Measurements from ENCODE around the gene GFM2.
A peak's percentile ranks its signal among the peaks of the same experiment; 100 is the strongest.
"Not testable (repeated sequence)": the region's sequence is repeated elsewhere in the genome, so short reads cannot be mapped to it uniquely, and the experiment has no call there.

GFM2 gene

GRCh38 chr5:74766849-74767578 lies at the start of gene GFM2, which contains the start of gene NSA2:
Gene GFM2 (minus strand): TSS chr5:74767117. CDS start chr5:74763742, 3,375 bp downstream.
Gene NSA2 (plus strand): TSS chr5:74767249. CDS start chr5:74767361, 112 bp downstream.
- peak; percentile 85 for DNase-seq (ENCODE audit: low spot score)

- DNase-seq (ENCODE audit: low spot score), result no peak
Measured at GRCh38 chr5:74810915-74811314, 44.0 kb upstream of the GFM2 start.

GRCh38 chr5:74801941-74802340 lies 35.0 kb upstream of the GFM2 start:
- DNase-seq (ENCODE audit: low spot score), result no peak

GRCh38 chr5:74801197-74801596 lies 34.3 kb upstream of the GFM2 start:
- no peak for DNase-seq (ENCODE audit: low spot score)

- no peak for DNase-seq (ENCODE audit: low spot score)
Measured at GRCh38 chr5:74798977-74799911, 32.3 kb upstream of the GFM2 start.

GRCh38 chr5:74791669-74792068 lies 24.8 kb upstream of the GFM2 start:
- not testable (repeated sequence) for DNase-seq (ENCODE audit: low spot score)

- no peak for DNase-seq (ENCODE audit: low spot score)
Measured at GRCh38 chr5:74787424-74787823, 20.5 kb upstream of the GFM2 start.

GRCh38 chr5:74786851-74787250 lies 19.9 kb upstream of the GFM2 start:
- DNase-seq (ENCODE audit: low spot score), result no peak

GRCh38 chr5:74778609-74779008 lies 11.7 kb upstream of the GFM2 start:
- DNase-seq (ENCODE audit: low spot score), result no peak

GRCh38 chr5:74772359-74772758 lies 5.4 kb upstream of the GFM2 start:
- no peak for DNase-seq (ENCODE audit: low spot score)

GRCh38 chr5:74767579-74767913 lies 629 bp upstream of the GFM2 start:
- DNase-seq (ENCODE audit: low spot score), result peak; percentile 43

- peak; percentile 50 for DNase-seq (ENCODE audit: low spot score)
Measured at GRCh38 chr5:74766418-74766848, 484 bp downstream of the GFM2 start.

GRCh38 chr5:74765929-74766328 lies 988 bp downstream of the GFM2 start:
- DNase-seq (ENCODE audit: low spot score), result no peak

GRCh38 chr5:74765201-74765600 lies 1.7 kb downstream of the GFM2 start:
- DNase-seq (ENCODE audit: low spot score), result no peak

GRCh38 chr5:74763504-74763903 lies 3.4 kb downstream of the GFM2 start:
- no peak for DNase-seq (ENCODE audit: low spot score)

- no peak for DNase-seq (ENCODE audit: low spot score)
Measured at GRCh38 chr5:74762599-74762998, 4.3 kb downstream of the GFM2 start.

- DNase-seq (ENCODE audit: low spot score), result no peak
Measured at GRCh38 chr5:74761241-74761640, 5.7 kb downstream of the GFM2 start.

- DNase-seq (ENCODE audit: low spot score), result not testable (repeated sequence)
Measured at GRCh38 chr5:74748742-74749141, 18.2 kb downstream of the GFM2 start.

GRCh38 chr5:74738406-74738805 lies 28.5 kb downstream of the GFM2 start:
- DNase-seq (ENCODE audit: low spot score), result no peak

GRCh38 chr5:74736759-74737158 lies 30.2 kb downstream of the GFM2 start:
- no peak for DNase-seq (ENCODE audit: low spot score)

- DNase-seq (ENCODE audit: low spot score), result no peak
Measured at GRCh38 chr5:74725331-74725730, 41.6 kb downstream of the GFM2 start.

GRCh38 chr5:74722271-74722670 lies 44.6 kb downstream of the GFM2 start:
- DNase-seq (ENCODE audit: low spot score), result no peak

GRCh38 chr5:74717596-74717995 lies 49.3 kb downstream of the GFM2 start:
- no peak for DNase-seq (ENCODE audit: low spot score)
